Measurements from ENCODE around the gene RHEB.

DNA sequence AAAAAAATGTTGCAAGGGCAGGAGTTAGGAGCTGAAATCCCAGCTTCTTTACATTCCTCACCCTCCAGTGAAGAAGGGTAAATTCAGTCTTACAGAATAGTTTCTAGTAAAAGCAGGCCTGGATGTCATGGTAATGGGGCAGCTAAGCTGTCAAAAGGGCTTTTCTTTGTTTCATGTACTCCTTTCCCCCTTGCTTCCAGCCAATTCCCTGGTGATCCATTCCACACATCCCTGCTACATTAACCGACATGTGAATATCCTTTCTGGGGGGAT lies 36.0 kb downstream of the RHEB start:
- TF ChIP-seq, protein P1, sequence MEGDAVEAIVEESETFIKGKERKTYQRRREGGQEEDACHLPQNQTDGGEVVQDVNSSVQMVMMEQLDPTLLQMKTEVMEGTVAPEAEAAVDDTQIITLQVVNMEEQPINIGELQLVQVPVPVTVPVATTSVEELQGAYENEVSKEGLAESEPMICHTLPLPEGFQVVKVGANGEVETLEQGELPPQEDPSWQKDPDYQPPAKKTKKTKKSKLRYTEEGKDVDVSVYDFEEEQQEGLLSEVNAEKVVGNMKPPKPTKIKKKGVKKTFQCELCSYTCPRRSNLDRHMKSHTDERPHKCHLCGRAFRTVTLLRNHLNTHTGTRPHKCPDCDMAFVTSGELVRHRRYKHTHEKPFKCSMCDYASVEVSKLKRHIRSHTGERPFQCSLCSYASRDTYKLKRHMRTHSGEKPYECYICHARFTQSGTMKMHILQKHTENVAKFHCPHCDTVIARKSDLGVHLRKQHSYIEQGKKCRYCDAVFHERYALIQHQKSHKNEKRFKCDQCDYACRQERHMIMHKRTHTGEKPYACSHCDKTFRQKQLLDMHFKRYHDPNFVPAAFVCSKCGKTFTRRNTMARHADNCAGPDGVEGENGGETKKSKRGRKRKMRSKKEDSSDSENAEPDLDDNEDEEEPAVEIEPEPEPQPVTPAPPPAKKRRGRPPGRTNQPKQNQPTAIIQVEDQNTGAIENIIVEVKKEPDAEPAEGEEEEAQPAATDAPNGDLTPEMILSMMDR (IDR thresholded peaks at IDR 0.05) = no peak
- TF ChIP-seq EP300 (IDR thresholded peaks at IDR 0.05; ENCODE audit: borderline replicate concordance in 1 of 2, low read depth in 1 of 2, low read length in 1 of 2) (no peak), MXI1 (IDR thresholded peaks at IDR 0.05; ENCODE audit: low read depth, low read length) (no peak), SIN3A (IDR thresholded peaks at IDR 0.05; ENCODE audit: borderline replicate concordance, low read depth, low read length) (no peak), POLR2AphosphoS5 (IDR thresholded peaks at IDR 0.05; ENCODE audit: low read depth, low read length) (no peak), TAF1 (IDR thresholded peaks at IDR 0.05; ENCODE audit: borderline replicate concordance, low read depth, low read length) (no peak), JUND (IDR thresholded peaks at IDR 0.05) (no peak), TEAD4 (IDR thresholded peaks at IDR 0.05; ENCODE audit: borderline replicate concordance, insufficient read depth) (no peak), RFX5 (IDR thresholded peaks at IDR 0.05; ENCODE audit: low read length) (no peak), MEF2A (IDR thresholded peaks at IDR 0.05; ENCODE audit: borderline replicate concordance, low read depth) (no peak)
- TF ChIP-seq, protein P2, sequence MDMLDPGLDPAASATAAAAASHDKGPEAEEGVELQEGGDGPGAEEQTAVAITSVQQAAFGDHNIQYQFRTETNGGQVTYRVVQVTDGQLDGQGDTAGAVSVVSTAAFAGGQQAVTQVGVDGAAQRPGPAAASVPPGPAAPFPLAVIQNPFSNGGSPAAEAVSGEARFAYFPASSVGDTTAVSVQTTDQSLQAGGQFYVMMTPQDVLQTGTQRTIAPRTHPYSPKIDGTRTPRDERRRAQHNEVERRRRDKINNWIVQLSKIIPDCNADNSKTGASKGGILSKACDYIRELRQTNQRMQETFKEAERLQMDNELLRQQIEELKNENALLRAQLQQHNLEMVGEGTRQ (IDR thresholded peaks at IDR 0.05; ENCODE audit: borderline replicate concordance, low read depth, low read length) = no peak
- TF ChIP-seq, protein P3, sequence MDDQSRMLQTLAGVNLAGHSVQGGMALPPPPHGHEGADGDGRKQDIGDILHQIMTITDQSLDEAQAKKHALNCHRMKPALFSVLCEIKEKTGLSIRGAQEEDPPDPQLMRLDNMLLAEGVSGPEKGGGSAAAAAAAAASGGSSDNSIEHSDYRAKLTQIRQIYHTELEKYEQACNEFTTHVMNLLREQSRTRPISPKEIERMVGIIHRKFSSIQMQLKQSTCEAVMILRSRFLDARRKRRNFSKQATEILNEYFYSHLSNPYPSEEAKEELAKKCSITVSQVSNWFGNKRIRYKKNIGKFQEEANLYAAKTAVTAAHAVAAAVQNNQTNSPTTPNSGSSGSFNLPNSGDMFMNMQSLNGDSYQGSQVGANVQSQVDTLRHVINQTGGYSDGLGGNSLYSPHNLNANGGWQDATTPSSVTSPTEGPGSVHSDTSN (IDR thresholded peaks at IDR 0.05) = no peak
